Measurements from ENCODE around the gene TP53RK. TPM values are rescaled to one million over a fixed set of nuclear protein-coding genes. Genes with fewer than 3 reads are reported as not detected.

The TP53RK gene
- total and polyA plus RNA-seq, 3 donors from 2014 or later: 20.9 to 25.8 (median 23.4) TPM

GRCh38 chr20:46637020-46637419 lies 52.2 kb downstream of the TP53RK start:
- intact Hi-C loops (cut with DNase I; ENCODE audit: low total_unique reads): no loop called here
- no peak for DNase-seq
- Histone ChIP-seq H3K4me3 (no peak overlapping the region), H3K9me3 (no peaks in the 10 kb centered on the region), H3K27ac (no peak overlapping the region), H3K36me3 (ENCODE audit: low read depth, missing control alignments) (no peaks in the 10 kb centered on the region), H3K27me3 (no peaks in the 10 kb centered on the region), H3K4me1 (no peaks in the 10 kb centered on the region)
- TF ChIP-seq POLR2A (IDR thresholded peaks at IDR 0.05) (no peak), CTCF (IDR thresholded peaks at IDR 0.05) (no peak)
- WGBS, 2 donors: 94 to 95% methylated on average over 11 of the region's 11 CpGs

GRCh38 chr20:46636514-46636913 lies 52.7 kb downstream of the TP53RK start:
- Histone ChIP-seq H3K27me3 (no peaks in the 10 kb centered on the region), H3K4me3 (no peak overlapping the region), H3K4me1 (no peaks in the 10 kb centered on the region), H3K36me3 (ENCODE audit: low read depth, missing control alignments) (no peaks in the 10 kb centered on the region), H3K27ac (no peak overlapping the region), H3K9me3 (no peaks in the 10 kb centered on the region)
- intact Hi-C loops (cut with DNase I; ENCODE audit: low total_unique reads): no loop called here
- WGBS, 2 donors: 95 to 99% methylated on average over 4 of the region's 4 CpGs
- no peak for DNase-seq
- TF ChIP-seq CTCF (IDR thresholded peaks at IDR 0.05) (no peak), POLR2A (IDR thresholded peaks at IDR 0.05) (no peak)

GRCh38 chr20:46635514-46636136 lies 53.6 kb downstream of the TP53RK start:
- TF ChIP-seq POLR2A (IDR thresholded peaks at IDR 0.05) (no peak), CTCF (IDR thresholded peaks at IDR 0.05) (no peak)
- Histone ChIP-seq H3K4me3 (no peak overlapping the region), H3K27me3 (no peaks in the 10 kb centered on the region), H3K9me3 (no peaks in the 10 kb centered on the region), H3K27ac (no peak overlapping the region), H3K36me3 (ENCODE audit: low read depth, missing control alignments) (no peaks in the 10 kb centered on the region), H3K4me1 (no peaks in the 10 kb centered on the region)
- intact Hi-C loops (cut with DNase I; ENCODE audit: low total_unique reads): no loop called here
- DNase-seq: no peak
- WGBS, 2 donors: 86 to 92% methylated on average over 5 of the region's 5 CpGs

GRCh38 chr20:46634528-46634927 lies 54.7 kb downstream of the TP53RK start:
- TF ChIP-seq POLR2A (IDR thresholded peaks at IDR 0.05): no peak
- TF ChIP-seq CTCF (IDR thresholded peaks at IDR 0.05): no peak
- no peak for DNase-seq

More at GRCh38 chr20:46634528-46634927, 54.7 kb downstream of the TP53RK start:
- no peak overlapping the region for H3K27ac ChIP-seq
- no peaks in the 10 kb centered on the region for H3K4me1 ChIP-seq
- H3K4me3 ChIP-seq: no peak overlapping the region
- WGBS, 2 donors: 41 to 70% methylated on average over 5 to 6 of the region's 6 CpGs
- intact Hi-C loops (cut with DNase I; ENCODE audit: low total_unique reads): no loop called here
- no peaks in the 10 kb centered on the region for H3K27me3 ChIP-seq
- H3K36me3 ChIP-seq (ENCODE audit: low read depth, missing control alignments): no peaks in the 10 kb centered on the region
- no peaks in the 10 kb centered on the region for H3K9me3 ChIP-seq

Other genes with a start within 250 kb of the TP53RK start
- gene ZNF334, start 175.9 kb downstream of the TP53RK start, total RNA-seq: 10 to 100 TPM; 26.8 to 33.7 TPM
- gene ZNF334, start 175.9 kb downstream of the TP53RK start, polyA plus RNA-seq (ENCODE audit: insufficient read depth, low read depth, low replicate concordance): 6.0 TPM
- gene OCSTAMP, start 138.8 kb downstream of the TP53RK start, total RNA-seq: under 1 TPM in 1 of 2 donors, not detected in 1; 0.56 TPM
- gene OCSTAMP, start 138.8 kb downstream of the TP53RK start, polyA plus RNA-seq (ENCODE audit: insufficient read depth, low read depth, low replicate concordance): 0.25 TPM
- gene SLC13A3, start 38.0 kb downstream of the TP53RK start, total RNA-seq: 1 to 10 TPM; 3.2 to 4.1 TPM
- gene SLC13A3, start 38.0 kb downstream of the TP53RK start, polyA plus RNA-seq (ENCODE audit: insufficient read depth, low read depth, low replicate concordance): 9.1 TPM
- gene SLC2A10, start 20.2 kb upstream of the TP53RK start, total RNA-seq: 10 to 100 TPM; 12.0 to 12.2 TPM
- 4.8 TPM for gene SLC2A10, start 20.2 kb upstream of the TP53RK start, polyA plus RNA-seq (ENCODE audit: insufficient read depth, low read depth, low replicate concordance)
- gene EYA2, start 205.4 kb upstream of the TP53RK start, total RNA-seq: 10 to 100 TPM; 14.6 to 17.2 TPM
- gene EYA2, start 205.4 kb upstream of the TP53RK start, polyA plus RNA-seq (ENCODE audit: insufficient read depth, low read depth, low replicate concordance): 16.2 TPM

All from testis (tissue), 3 donors.